HG03457 (cell line): Measurements from ENCODE around the gene RTEL1.

Experiments
- ATAC-seq: cut with Tn5 transposase; IDR thresholded peaks from one replicate; pipeline ENCODE4 v1.9.1; 2021; ENCODE audit warnings: moderate number of reproducible peaks; ENCODE audit not compliant: unreplicated experiment

The RTEL1 gene

GRCh38 chr20:63698739-63699465, 40.8 kb downstream of the RTEL1 start:
- ATAC-seq, result no peak

- no peak for ATAC-seq
Measured at GRCh38 chr20:63699466-63700198, 41.5 kb downstream of the RTEL1 start.

- ATAC-seq, result no peak
Measured at GRCh38 chr20:63700199-63701050, 42.3 kb downstream of the RTEL1 start.

GRCh38 chr20:63701051-63701328, 42.9 kb downstream of the RTEL1 start:
- ATAC-seq, result no peak

DNA sequence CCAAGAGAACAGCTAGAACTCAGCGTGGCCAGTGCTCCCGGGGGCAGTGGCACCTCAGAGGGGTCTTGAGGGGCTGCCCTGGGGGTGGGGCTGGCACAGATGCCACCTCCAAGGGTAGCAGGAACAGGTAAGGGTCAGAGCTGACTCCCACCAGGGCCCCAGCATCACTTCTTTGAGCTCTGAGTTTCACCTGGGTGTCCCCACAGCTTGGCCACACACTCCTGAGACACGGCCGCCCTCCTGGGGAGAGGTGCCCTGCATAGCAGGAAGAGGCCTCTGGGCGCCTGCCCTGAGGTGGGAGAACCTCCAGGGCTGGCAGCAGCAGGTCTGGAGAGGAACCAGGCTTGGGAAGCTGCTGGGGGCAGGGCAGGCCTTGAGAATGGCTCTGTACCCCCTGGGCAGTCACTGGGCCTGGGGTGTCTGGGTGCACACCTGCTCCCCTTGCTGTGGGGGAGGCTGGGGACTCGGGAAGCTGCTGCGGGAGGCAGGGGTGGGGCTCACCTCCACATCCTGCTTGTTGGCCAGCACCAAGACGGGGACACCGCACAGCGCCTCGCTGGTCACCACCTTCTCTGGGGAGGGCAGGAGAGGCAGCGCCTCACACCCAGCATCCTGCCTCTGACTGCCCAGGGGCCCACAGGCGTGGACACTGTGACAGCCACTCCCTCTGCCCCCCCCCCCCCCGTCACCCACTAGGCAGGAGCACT, 43.4 kb downstream of the RTEL1 start:
- ATAC-seq, result no peak

GRCh38 chr20:63702036-63702665, 44.0 kb downstream of the RTEL1 start:
- ATAC-seq, result no peak

GRCh38 chr20:63702751-63703470, 44.8 kb downstream of the RTEL1 start:
- no peak for ATAC-seq

GRCh38 chr20:63703471-63703975, 45.4 kb downstream of the RTEL1 start:
- ATAC-seq, result no peak

DNA sequence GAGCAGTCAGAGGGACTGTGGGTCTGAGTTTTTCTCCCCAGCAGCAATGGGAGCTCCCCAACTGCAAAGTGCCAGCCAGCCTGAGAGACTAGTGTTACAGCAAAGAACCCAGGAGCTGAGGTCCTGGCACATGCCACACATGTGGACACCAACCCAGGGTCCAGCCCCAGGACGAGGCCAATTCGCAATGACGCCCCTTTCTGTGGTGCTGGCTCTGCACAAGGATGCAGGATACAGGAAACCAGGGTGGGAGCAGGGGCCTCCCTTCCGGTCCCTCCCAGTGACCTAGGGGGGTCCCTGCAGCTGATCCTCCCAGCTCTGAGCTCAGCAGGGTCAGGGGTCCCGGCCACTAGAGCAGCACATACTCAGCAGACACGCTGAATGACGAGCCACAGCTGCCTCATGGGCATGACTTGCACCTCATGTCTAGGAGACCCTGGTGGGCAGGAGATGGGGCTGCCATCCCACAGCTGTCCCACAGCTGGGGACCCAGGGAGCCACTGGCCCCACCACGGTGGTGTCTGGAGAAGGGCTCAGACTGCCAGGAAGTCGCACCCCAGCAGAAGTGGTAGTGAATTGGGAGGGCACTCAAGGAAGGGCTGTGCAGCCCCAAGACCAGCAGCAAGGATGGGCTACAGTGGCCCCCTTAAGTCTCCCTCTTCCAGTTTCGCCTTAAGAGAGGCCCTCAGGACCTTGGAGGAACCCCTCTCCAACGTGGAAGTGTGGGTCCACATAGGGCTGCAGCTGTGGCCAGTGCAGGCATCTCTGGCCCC, 46.0 kb downstream of the RTEL1 start:
- ATAC-seq, result no peak

DNA sequence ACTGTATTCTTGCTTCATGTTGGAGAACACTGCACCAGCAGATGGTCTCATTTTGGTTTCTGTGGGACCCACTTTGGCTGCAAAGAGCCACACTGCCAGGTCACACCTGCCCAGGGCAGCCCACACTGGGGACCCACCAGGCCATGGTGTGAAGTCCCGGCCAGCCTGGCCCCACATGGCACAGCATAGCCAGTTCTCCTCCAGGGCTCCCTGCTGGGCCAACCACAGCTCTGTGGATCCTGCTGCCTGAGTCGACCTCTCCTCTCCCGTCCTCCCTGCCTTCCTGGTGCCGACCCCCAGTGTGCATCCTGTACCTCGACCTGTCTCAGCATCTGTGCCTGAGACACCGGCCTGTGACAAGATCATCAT, 46.6 kb downstream of the RTEL1 start:
- ATAC-seq, result no peak

- no peak for ATAC-seq
Measured at GRCh38 chr20:63705232-63706026, 47.3 kb downstream of the RTEL1 start.

DNA sequence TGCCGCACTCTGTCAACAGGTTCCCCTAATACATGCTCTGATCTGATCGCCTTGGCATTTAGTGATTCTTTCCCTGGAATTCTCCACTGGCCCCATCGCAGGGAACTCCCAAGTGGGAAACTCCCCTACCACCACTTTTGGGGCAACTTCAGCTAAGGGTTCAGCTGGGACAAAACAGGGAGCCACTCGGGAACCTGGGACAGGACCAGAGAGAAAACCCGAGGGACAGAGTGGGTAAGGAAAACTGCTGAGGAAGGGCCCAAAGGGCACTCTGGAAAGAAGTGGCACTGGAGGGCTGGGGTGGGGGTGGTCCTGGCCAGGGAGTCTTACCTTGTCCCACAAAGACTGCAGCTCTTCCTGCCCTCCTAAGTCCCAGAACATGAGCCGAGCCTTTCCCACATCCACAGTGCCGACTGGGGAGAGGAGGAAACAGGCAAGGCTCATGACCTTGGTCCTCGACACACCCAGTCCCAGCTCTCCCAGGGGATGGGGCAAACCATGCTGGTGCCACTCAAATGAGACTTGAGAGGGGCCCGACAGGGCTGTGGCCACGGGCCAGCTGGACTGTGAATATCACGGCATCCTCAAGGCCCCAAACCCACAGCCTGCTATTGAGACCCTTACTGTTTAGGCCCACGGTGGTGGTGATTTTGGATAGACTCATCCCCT, 48.0 kb downstream of the RTEL1 start:
- ATAC-seq, result no peak

DNA sequence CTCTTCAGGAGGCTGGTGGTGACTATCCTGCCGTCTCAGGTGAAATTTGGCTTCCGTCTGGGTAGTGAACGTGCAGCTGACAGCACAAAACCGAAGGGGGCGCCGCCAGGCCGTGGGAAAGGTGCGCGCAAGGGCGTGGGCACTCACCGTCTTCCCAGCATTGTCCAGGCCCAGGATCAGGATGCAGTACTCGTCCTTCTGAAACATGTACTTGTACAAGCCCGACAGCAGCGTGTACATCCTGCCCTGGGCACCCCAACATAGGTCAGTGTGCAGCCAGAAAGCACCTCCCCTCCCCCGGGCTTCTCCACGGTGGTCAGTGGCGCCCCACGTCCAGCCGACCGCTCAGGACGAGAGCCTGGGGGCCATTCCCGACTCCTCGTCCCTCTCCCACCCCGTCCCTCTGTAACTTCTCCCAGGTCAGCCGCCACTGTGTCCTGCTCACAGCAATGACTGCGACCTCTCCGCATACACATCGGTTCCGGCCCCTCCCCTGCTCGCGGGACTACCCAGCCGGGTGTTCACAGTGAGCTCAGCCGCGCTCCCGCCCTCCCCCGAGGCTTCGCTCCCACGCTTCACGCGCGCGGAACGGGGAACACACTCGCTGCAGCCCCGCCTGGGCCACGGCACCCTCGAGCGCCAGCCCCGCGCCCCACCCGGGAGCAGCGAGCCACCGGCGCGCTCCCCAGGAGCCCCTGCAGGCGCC, 48.9 kb downstream of the RTEL1 start:
- ATAC-seq, result no peak

GRCh38 chr20:63707558-63708300, 49.6 kb downstream of the RTEL1 start, which contains the start of the genes ARFRP1 and ZGPAT:
TSS of gene ARFRP1 (minus strand) at chr20:63707976. CDS start at chr20:63707091, 885 bp downstream.
TSS of gene ZGPAT (plus strand) at chr20:63708039. CDS start at chr20:63708581, 542 bp downstream.
- ATAC-seq, result peak; percentile 51

GRCh38 chr20:63708301-63709148, 50.4 kb downstream of the RTEL1 start:
- ATAC-seq, result no peak
